ENCODE data around the gene DESI2.

The DESI2 gene

GRCh38 chr1:244652623-244653438 is at the start of gene DESI2:
Gene DESI2 (plus strand): TSS chr1:244653126. CDS start chr1:244653314, 188 bp downstream.
- DNase-seq: peak; percentile 99

- DNase-seq: peak; percentile 36
These were observed 49.4 kb upstream of the DESI2 start for GRCh38 chr1:244603498-244603897.

- DNase-seq: no peak
These were observed 47.0 kb upstream of the DESI2 start for GRCh38 chr1:244605835-244606370.

- DNase-seq: no peak
These were observed 38.7 kb upstream of the DESI2 start for GRCh38 chr1:244614113-244614836.

- DNase-seq: no peak
These were observed 38.0 kb upstream of the DESI2 start for GRCh38 chr1:244614879-244615278.

- no peak for DNase-seq
These were observed 37.6 kb upstream of the DESI2 start for GRCh38 chr1:244615301-244615700.

- no peak for DNase-seq
These were observed 26.2 kb upstream of the DESI2 start for GRCh38 chr1:244626709-244627108.

- DNase-seq: no peak
These were observed 24.1 kb upstream of the DESI2 start for GRCh38 chr1:244628789-244629188.

GRCh38 chr1:244633140-244633539 is 19.8 kb upstream of the DESI2 start:
- DNase-seq: no peak

- DNase-seq: no peak
These were observed 18.4 kb upstream of the DESI2 start for GRCh38 chr1:244634546-244634945.

GRCh38 chr1:244636488-244637259 is 16.3 kb upstream of the DESI2 start:
- no peak for DNase-seq

- no peak for DNase-seq
These were observed 13.4 kb upstream of the DESI2 start for GRCh38 chr1:244639561-244639960.

GRCh38 chr1:244640917-244641316 is 12.0 kb upstream of the DESI2 start:
- DNase-seq: no peak

- DNase-seq: no peak
These were observed 10.4 kb upstream of the DESI2 start for GRCh38 chr1:244642526-244642925.

GRCh38 chr1:244642988-244643387 is 9.9 kb upstream of the DESI2 start:
- DNase-seq: no peak

- no peak for DNase-seq
These were observed 7.5 kb upstream of the DESI2 start for GRCh38 chr1:244645414-244645813.

GRCh38 chr1:244645890-244646289 is 7.0 kb upstream of the DESI2 start:
- DNase-seq: no peak

GRCh38 chr1:244647819-244648218 is 5.1 kb upstream of the DESI2 start:
- DNase-seq: no peak

- DNase-seq: peak; percentile 38
These were observed 837 bp upstream of the DESI2 start for GRCh38 chr1:244651956-244652622.

GRCh38 chr1:244653439-244654107 is 647 bp downstream of the DESI2 start:
- DNase-seq: peak; percentile 21

- no peak for DNase-seq
These were observed 1.4 kb downstream of the DESI2 start for GRCh38 chr1:244654108-244655038.
